Measurements from ENCODE around the gene ISM1. TPM values are rescaled to one million over a fixed set of nuclear protein-coding genes. Genes with fewer than 3 reads are reported as not detected.

Gene ISM1
- total and polyA plus RNA-seq, 2 donors (not counting 1 experiment from before 2014, with no cell fraction given), result 0.10 to 0.17 TPM

DNA sequence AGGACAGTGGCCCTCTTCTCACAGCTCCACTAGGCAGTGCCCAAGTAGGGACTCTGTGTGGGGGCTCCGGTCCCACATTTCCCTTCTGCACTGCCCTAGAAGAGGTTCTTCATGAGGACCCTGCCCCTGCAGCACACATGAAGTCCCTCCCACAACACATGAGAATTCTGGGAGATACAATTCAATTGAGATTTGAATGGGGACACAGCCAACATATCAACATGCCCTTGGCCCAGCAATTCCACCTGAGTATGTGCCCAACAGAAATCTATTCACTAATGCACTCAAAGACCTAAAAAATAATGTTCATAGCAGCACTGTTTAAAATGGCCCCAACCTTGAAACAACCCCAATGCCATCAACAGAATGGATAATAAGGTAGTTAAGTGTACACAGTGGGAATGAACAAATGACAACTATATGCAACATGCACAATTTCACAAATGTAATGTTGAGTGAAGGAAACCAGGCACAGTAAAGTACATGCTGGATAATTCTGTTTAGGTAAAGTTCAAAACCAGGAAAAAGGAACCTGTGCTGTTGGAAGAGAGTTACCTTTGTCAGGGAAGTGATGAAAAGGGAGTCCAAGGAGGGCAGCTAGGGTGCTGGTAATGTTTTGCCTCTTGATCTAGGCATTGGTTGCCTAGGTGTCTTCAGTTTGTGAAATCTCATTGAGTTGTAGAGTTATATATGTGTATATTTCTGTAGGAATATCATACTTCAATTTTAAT, 16.1 kb downstream of the ISM1 start:
- H3K79me2 ChIP-seq (ENCODE audit: control insufficient read depth, insufficient read depth, low read length), result no peaks in the 10 kb centered on the region
- no peak overlapping the region for H3K9ac ChIP-seq (ENCODE audit: insufficient read depth, low read length)
- no peak for TF ChIP-seq EZH2 (IDR thresholded peaks at IDR 0.05; ENCODE audit: low read length, missing control alignments)
- TF ChIP-seq, protein P1, sequence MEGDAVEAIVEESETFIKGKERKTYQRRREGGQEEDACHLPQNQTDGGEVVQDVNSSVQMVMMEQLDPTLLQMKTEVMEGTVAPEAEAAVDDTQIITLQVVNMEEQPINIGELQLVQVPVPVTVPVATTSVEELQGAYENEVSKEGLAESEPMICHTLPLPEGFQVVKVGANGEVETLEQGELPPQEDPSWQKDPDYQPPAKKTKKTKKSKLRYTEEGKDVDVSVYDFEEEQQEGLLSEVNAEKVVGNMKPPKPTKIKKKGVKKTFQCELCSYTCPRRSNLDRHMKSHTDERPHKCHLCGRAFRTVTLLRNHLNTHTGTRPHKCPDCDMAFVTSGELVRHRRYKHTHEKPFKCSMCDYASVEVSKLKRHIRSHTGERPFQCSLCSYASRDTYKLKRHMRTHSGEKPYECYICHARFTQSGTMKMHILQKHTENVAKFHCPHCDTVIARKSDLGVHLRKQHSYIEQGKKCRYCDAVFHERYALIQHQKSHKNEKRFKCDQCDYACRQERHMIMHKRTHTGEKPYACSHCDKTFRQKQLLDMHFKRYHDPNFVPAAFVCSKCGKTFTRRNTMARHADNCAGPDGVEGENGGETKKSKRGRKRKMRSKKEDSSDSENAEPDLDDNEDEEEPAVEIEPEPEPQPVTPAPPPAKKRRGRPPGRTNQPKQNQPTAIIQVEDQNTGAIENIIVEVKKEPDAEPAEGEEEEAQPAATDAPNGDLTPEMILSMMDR (conservative IDR thresholded peaks at IDR 0.05 in 1 of 2, IDR thresholded peaks at IDR 0.05 in 1 of 2; ENCODE audit: low read depth in 1 of 2, low read length in 2 of 2), result no peak
- no peaks in the 10 kb centered on the region for H3K36me3 ChIP-seq (ENCODE audit: control insufficient read depth, insufficient read depth, low read length)
- no peak overlapping the region for H2AFZ ChIP-seq (ENCODE audit: low read length)
- H4K20me1 ChIP-seq (ENCODE audit: control insufficient read depth, extremely low read depth, insufficient read depth, low read length), result no peaks in the 10 kb centered on the region
- H3K9me3 ChIP-seq (ENCODE audit: control insufficient read depth, insufficient read depth, low read depth, low read length), result no peaks in the 10 kb centered on the region
- H3K27ac ChIP-seq (ENCODE audit: insufficient read depth, low read length), result no peak overlapping the region
- H3K27me3 ChIP-seq (ENCODE audit: control insufficient read depth, insufficient read depth, low read length), result no peaks in the 10 kb centered on the region
- no peaks in the 10 kb centered on the region for H3K4me1 ChIP-seq (ENCODE audit: control insufficient read depth, extremely low read depth, insufficient read depth, low read length)
- no peak overlapping the region for H3K4me2 ChIP-seq (ENCODE audit: extremely low read depth, insufficient read depth, low read length)
- no peak overlapping the region for H3K4me3 ChIP-seq (replicated peaks in 1 of 4; ENCODE audit: control extremely low read depth in 1 of 4, insufficient read depth in 1 of 4, low read depth in 3 of 4, low read length in 4 of 4)
- no peak for DNase-seq (ENCODE audit: low read depth in 2 of 2)

DNA sequence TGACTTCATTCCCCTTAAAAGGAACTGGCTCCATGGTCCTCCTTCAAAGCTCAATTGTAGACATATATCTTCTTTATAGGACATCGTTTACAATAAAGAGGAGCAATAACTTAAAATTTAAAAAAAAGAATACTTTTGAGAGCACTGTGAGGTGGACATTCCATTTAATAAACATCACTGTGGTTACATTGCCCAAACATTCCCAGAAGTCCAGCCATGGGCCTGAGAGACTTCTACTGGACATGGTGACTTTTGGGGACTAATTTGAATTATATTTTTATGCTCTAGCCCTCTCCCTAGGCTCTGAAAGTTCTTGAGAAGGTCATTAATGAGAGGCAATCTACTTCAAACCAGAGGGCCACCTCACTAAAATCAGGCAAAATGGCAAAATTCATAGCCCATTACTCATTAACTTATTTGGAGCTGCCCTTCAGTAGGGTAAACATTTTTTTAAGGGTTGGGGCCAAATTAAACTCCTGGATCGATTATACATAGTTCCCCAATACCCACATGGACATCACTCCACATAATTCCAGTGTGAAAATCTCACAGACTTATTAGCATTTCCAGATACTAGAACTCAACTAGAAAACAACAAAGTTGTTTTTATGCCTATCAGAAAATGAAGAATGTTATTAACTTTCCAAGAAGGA, 17.1 kb downstream of the ISM1 start:
- Histone ChIP-seq H3K27me3 (ENCODE audit: control insufficient read depth, insufficient read depth, low read length) (no peaks in the 10 kb centered on the region), H3K9ac (ENCODE audit: insufficient read depth, low read length) (no peak overlapping the region), H3K4me3 (replicated peaks in 1 of 4; ENCODE audit: control extremely low read depth in 1 of 4, insufficient read depth in 1 of 4, low read depth in 3 of 4, low read length in 4 of 4) (no peak overlapping the region), H3K4me1 (ENCODE audit: control insufficient read depth, extremely low read depth, insufficient read depth, low read length) (no peaks in the 10 kb centered on the region), H3K9me3 (ENCODE audit: control insufficient read depth, insufficient read depth, low read depth, low read length) (no peaks in the 10 kb centered on the region), H3K79me2 (ENCODE audit: control insufficient read depth, insufficient read depth, low read length) (no peaks in the 10 kb centered on the region), H3K36me3 (ENCODE audit: control insufficient read depth, insufficient read depth, low read length) (no peaks in the 10 kb centered on the region), H2AFZ (ENCODE audit: low read length) (no peak overlapping the region), H3K4me2 (ENCODE audit: extremely low read depth, insufficient read depth, low read length) (no peak overlapping the region), H3K27ac (ENCODE audit: insufficient read depth, low read length) (no peak overlapping the region), H4K20me1 (ENCODE audit: control insufficient read depth, extremely low read depth, insufficient read depth, low read length) (no peaks in the 10 kb centered on the region)
- TF ChIP-seq EZH2 (IDR thresholded peaks at IDR 0.05; ENCODE audit: low read length, missing control alignments), result no peak
- TF ChIP-seq, protein P1 (conservative IDR thresholded peaks at IDR 0.05 in 1 of 2, IDR thresholded peaks at IDR 0.05 in 1 of 2; ENCODE audit: low read depth in 1 of 2, low read length in 2 of 2), result no peak
- no peak for DNase-seq (ENCODE audit: low read depth in 2 of 2)

DNA sequence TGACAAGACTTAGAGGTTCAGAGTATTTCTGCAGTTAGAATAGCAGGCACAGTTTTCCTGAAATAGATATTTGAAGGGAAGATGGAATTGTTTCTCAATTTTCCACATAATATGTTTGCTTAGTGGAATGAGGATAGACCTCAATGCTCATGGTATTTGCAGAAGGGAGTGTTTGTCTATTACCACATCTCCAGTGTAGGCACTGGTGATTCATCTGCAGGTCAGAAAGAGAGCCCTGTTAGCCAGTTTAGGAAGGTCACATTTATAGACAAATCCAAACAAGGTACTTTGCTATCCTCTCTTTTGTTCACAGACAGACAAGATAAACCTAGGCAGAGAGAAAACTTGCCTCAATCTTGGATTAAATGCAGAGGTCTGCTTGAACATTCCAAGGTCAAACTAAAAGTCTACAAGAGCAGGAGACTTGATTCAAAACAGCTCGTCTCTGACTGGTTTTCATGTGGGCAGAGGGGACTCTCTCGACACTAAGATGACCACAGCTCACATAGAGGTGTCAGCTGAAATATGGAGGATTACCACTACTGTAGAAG, 22.8 kb downstream of the ISM1 start:
- no peaks in the 10 kb centered on the region for H3K79me2 ChIP-seq (ENCODE audit: control insufficient read depth, insufficient read depth, low read length)
- no peaks in the 10 kb centered on the region for H3K4me1 ChIP-seq (ENCODE audit: control insufficient read depth, extremely low read depth, insufficient read depth, low read length)
- H3K27me3 ChIP-seq (ENCODE audit: control insufficient read depth, insufficient read depth, low read length), result no peaks in the 10 kb centered on the region
- H3K4me3 ChIP-seq (replicated peaks in 1 of 4; ENCODE audit: control extremely low read depth in 1 of 4, insufficient read depth in 1 of 4, low read depth in 3 of 4, low read length in 4 of 4), result no peak overlapping the region
- DNase-seq (ENCODE audit: low read depth in 2 of 2), result no peak
- H3K36me3 ChIP-seq (ENCODE audit: control insufficient read depth, insufficient read depth, low read length), result no peaks in the 10 kb centered on the region
- H3K4me2 ChIP-seq (ENCODE audit: extremely low read depth, insufficient read depth, low read length), result no peak overlapping the region
- H3K9ac ChIP-seq (ENCODE audit: insufficient read depth, low read length), result no peak overlapping the region
- H2AFZ ChIP-seq (ENCODE audit: low read length), result no peak overlapping the region
- no peaks in the 10 kb centered on the region for H4K20me1 ChIP-seq (ENCODE audit: control insufficient read depth, extremely low read depth, insufficient read depth, low read length)
- H3K9me3 ChIP-seq (ENCODE audit: control insufficient read depth, insufficient read depth, low read depth, low read length), result no peaks in the 10 kb centered on the region
- H3K27ac ChIP-seq (ENCODE audit: insufficient read depth, low read length), result no peak overlapping the region
- TF ChIP-seq, protein P1 (conservative IDR thresholded peaks at IDR 0.05 in 1 of 2, IDR thresholded peaks at IDR 0.05 in 1 of 2; ENCODE audit: low read depth in 1 of 2, low read length in 2 of 2), result no peak
- TF ChIP-seq EZH2 (IDR thresholded peaks at IDR 0.05; ENCODE audit: low read length, missing control alignments), result no peak
